Progenitor cell of endocrine pancreas (in vitro differentiated cells): ENCODE results near the gene SDF2. TPM values are rescaled to one million over a fixed set of nuclear protein-coding genes. Genes with fewer than 3 reads are reported as not detected.

Source experiments
- DNase-seq: peaks from one replicate; pipeline ENCODE4 v3.0.0; 2021; ENCODE audit warnings: low spot score; ENCODE audit not compliant: unreplicated experiment
- H3K27ac Mint-ChIP-seq: 2 replicates; pipeline ENCODE4 v1.8.0; 2021; ENCODE audit warnings: mild to moderate bottlenecking, moderate library complexity, mixed read lengths
- H3K27me3 Mint-ChIP-seq: 2 replicates; pipeline ENCODE4 v1.8.0; 2021; ENCODE audit warnings: mixed read lengths
- H3K36me3 Mint-ChIP-seq: 2 replicates; pipeline ENCODE4 v1.8.0; 2022; ENCODE audit warnings: mixed read lengths; ENCODE audit not compliant: insufficient read depth
- H3K4me1 Mint-ChIP-seq: 2 replicates; pipeline ENCODE4 v1.8.0; 2021; ENCODE audit warnings: low read depth, mixed read lengths
- H3K4me3 Mint-ChIP-seq: 2 replicates; pipeline ENCODE4 v1.8.0; 2021; ENCODE audit warnings: low read depth, mild to moderate bottlenecking, moderate library complexity, mixed read lengths
- H3K9me3 Mint-ChIP-seq: 2 replicates; pipeline ENCODE4 v1.8.0; 2021; ENCODE audit warnings: low read depth, mixed read lengths
- CTCF ChIP-seq: fragments of 200-600 bp; sonication (generic); IDR thresholded peaks from one replicate; pipeline ENCODE4 v1.5.0; 2021; ENCODE audit warnings: antibody characterized with exemption, mild to moderate bottlenecking; ENCODE audit not compliant: unreplicated experiment
- total RNA-seq: library from RNA; stranded (reverse); gene quantifications from 2 replicates; pipeline ENCODE4 v1.2.1, GENCODE V29; 2021

Gene SDF2
- total RNA-seq, 1 donor from 2014 or later: 53.3 TPM

- Mint-ChIP-seq H3K27me3 (no peaks in the 10 kb centered on the region), H3K36me3 (peaks cover 36% of the 10 kb centered on the region), H3K9me3 (no peaks in the 10 kb centered on the region), H3K4me3 (no peak overlapping the region), H3K4me1 (no peaks in the 10 kb centered on the region), H3K27ac (no peak overlapping the region)
- no peak for DNase-seq
- no peak for TF ChIP-seq CTCF
Observed at GRCh38 chr17:28616281-28616680, 45.4 kb downstream of the SDF2 start.

- TF ChIP-seq CTCF: no peak
- Mint-ChIP-seq H3K27me3 (no peaks in the 10 kb centered on the region), H3K4me1 (no peaks in the 10 kb centered on the region), H3K36me3 (peaks cover 35% of the 10 kb centered on the region), H3K4me3 (no peak overlapping the region), H3K27ac (no peak overlapping the region), H3K9me3 (no peaks in the 10 kb centered on the region)
- DNase-seq: no peak
Observed at GRCh38 chr17:28615260-28615940, 46.3 kb downstream of the SDF2 start.

GRCh38 chr17:28613931-28614381 is 47.8 kb downstream of the SDF2 start, which contains the start of gene RSKR:
Gene RSKR, minus strand, starts transcription at chr17:28614185. Its CDS starts 24 bp downstream, at chr17:28614161.
- peaks cover 29% of the 10 kb centered on the region for H3K36me3 Mint-ChIP-seq

GRCh38 chr17:28612936-28613872 is 48.5 kb downstream of the SDF2 start:
- H3K27ac Mint-ChIP-seq: no peak overlapping the region
- H3K4me3 Mint-ChIP-seq: no peak overlapping the region
- DNase-seq: peak; percentile 31
- H3K4me1 Mint-ChIP-seq: no peaks in the 10 kb centered on the region
- peaks cover 26% of the 10 kb centered on the region for H3K36me3 Mint-ChIP-seq
- no peaks in the 10 kb centered on the region for H3K27me3 Mint-ChIP-seq
- peak; percentile 69 for TF ChIP-seq CTCF
- no peaks in the 10 kb centered on the region for H3K9me3 Mint-ChIP-seq

More at GRCh38 chr17:28613931-28614381, 47.8 kb downstream of the SDF2 start, which contains the start of gene RSKR:
- H3K4me1 Mint-ChIP-seq: no peaks in the 10 kb centered on the region
- no peaks in the 10 kb centered on the region for H3K27me3 Mint-ChIP-seq
- no peak for DNase-seq
- no peak for TF ChIP-seq CTCF
- peak within 1 kb of the TSS; percentile 81 for H3K27ac Mint-ChIP-seq
- no peak within 1 kb of the TSS for H3K4me3 Mint-ChIP-seq
- no peaks in the 10 kb centered on the region for H3K9me3 Mint-ChIP-seq

- no peak for TF ChIP-seq CTCF
- Mint-ChIP-seq H3K36me3 (peaks cover 26% of the 10 kb centered on the region), H3K27me3 (no peaks in the 10 kb centered on the region), H3K4me1 (no peaks in the 10 kb centered on the region), H3K27ac (no peak overlapping the region), H3K9me3 (no peaks in the 10 kb centered on the region), H3K4me3 (no peak overlapping the region)
- DNase-seq: no peak
Observed at GRCh38 chr17:28612531-28612930, 49.2 kb downstream of the SDF2 start.
